Measurements from ENCODE around the gene NRP1.

GRCh38 chr10:33368086-33368485, 33.6 kb upstream of the NRP1 start:
- TF ChIP-seq E2F1 (CRISPR knock-in tag; IDR thresholded peaks at IDR 0.05) (no peak), CTCF (IDR thresholded peaks at IDR 0.05) (no peak), ESRRA (CRISPR knock-in tag; IDR thresholded peaks at IDR 0.05; ENCODE audit: borderline replicate concordance) (no peak), AFF4 (CRISPR knock-in tag; IDR thresholded peaks at IDR 0.05; ENCODE audit: borderline replicate concordance) (no peak), CREB1 (CRISPR knock-in tag; IDR thresholded peaks at IDR 0.05) (no peak), RELA (CRISPR knock-in tag; IDR thresholded peaks at IDR 0.05; ENCODE audit: borderline replicate concordance) (no peak), ATF6 (CRISPR knock-in tag; IDR thresholded peaks at IDR 0.05) (no peak), ZNF423 (CRISPR knock-in tag; IDR thresholded peaks at IDR 0.05) (no peak), CREM (CRISPR knock-in tag; IDR thresholded peaks at IDR 0.05) (no peak), SMAD4 (CRISPR knock-in tag; IDR thresholded peaks at IDR 0.05) (no peak), SOX15 (CRISPR knock-in tag; IDR thresholded peaks at IDR 0.05) (no peak), ZNF263 (CRISPR knock-in tag; IDR thresholded peaks at IDR 0.05; ENCODE audit: low read depth) (no peak), PREB (CRISPR knock-in tag; IDR thresholded peaks at IDR 0.05; ENCODE audit: borderline replicate concordance) (no peak), MYBL2 (CRISPR knock-in tag; IDR thresholded peaks at IDR 0.05) (no peak)

All from WTC11 (cell line).